Keratinocyte (primary cell): Measurements from ENCODE around the gene OGDHL. TPM values are rescaled to one million over a fixed set of nuclear protein-coding genes. Genes with fewer than 3 reads are reported as not detected.
"Not testable (repeated sequence)": the region's sequence is repeated elsewhere in the genome, so short reads cannot be mapped to it uniquely, and the experiment has no call there.

Experiments used
- DNase-seq: peaks from one replicate; pipeline ENCODE4 v3.0.0-alpha.2; 2011; ENCODE audit warnings: low read depth, missing footprints, low spot score
- FAIRE-seq: peaks from 2 replicates; lab custom pipeline; 2011; peaks lifted over from hg19 to GRCh38; lab: Jason Lieb, UNC
- H2AFZ ChIP-seq: 2 replicates; pipeline ENCODE4 v1.6.0; 2012; ENCODE audit warnings: low read length, control low read depth, inconsistent platforms; ENCODE audit not compliant: control insufficient read depth
- H3K27ac ChIP-seq: 2 replicates; pipeline ENCODE4 v1.5.1; 2011; ENCODE audit warnings: low read length; ENCODE audit not compliant: control insufficient read depth, insufficient read depth
- H3K27me3 ChIP-seq: 3 replicates; pipeline ENCODE4 v1.6.0; 2011; ENCODE audit warnings: low read length; ENCODE audit not compliant: control insufficient read depth, insufficient read depth; ENCODE audit errors: extremely low read depth
- H3K36me3 ChIP-seq, 2 experiments: 2 replicates in 1 of 2; 3 replicates in 1 of 2; pipeline ENCODE4 v1.5.1; 2011; ENCODE audit warnings: low read length in 2 of 2, mild to moderate bottlenecking in 1 of 2; ENCODE audit not compliant: control insufficient read depth in 2 of 2, insufficient read depth in 2 of 2; ENCODE audit errors: extremely low read depth in 1 of 2
- H3K4me1 ChIP-seq: 3 replicates; pipeline ENCODE4 v1.5.1; 2011; ENCODE audit warnings: low read length; ENCODE audit not compliant: control insufficient read depth, insufficient read depth; ENCODE audit errors: extremely low read depth
- H3K4me2 ChIP-seq: 3 replicates; pipeline ENCODE4 v1.6.0; 2011; ENCODE audit warnings: low read depth, low read length; ENCODE audit not compliant: control insufficient read depth, insufficient read depth; ENCODE audit errors: extremely low read depth
- H3K4me3 ChIP-seq, 3 experiments: fragments of 200-600 bp in 1 of 3; sonication (generic) in 1 of 3; 2 replicates in 2 of 3; 3 replicates in 1 of 3; pipeline ENCODE4 v1.5.1; 2011 to 2016; ENCODE audit warnings: low read length in 3 of 3, mild to moderate bottlenecking in 3 of 3, control low read depth in 2 of 3, inconsistent platforms in 1 of 3, low read depth in 1 of 3, mixed read lengths in 1 of 3, mixed run types in 1 of 3, moderate library complexity in 1 of 3; ENCODE audit not compliant: control insufficient read depth in 2 of 3, insufficient read depth in 2 of 3; ENCODE audit errors: extremely low read depth in 1 of 3
- H3K79me2 ChIP-seq: 2 replicates; pipeline ENCODE4 v1.6.0; 2012; ENCODE audit warnings: low read length; ENCODE audit not compliant: control insufficient read depth, insufficient read depth
- H3K9ac ChIP-seq: 3 replicates; pipeline ENCODE4 v1.6.0; 2011; ENCODE audit warnings: low read length; ENCODE audit not compliant: control insufficient read depth, insufficient read depth; ENCODE audit errors: extremely low read depth
- H3K9me1 ChIP-seq: 3 replicates; pipeline ENCODE4 v1.6.0; 2011; ENCODE audit warnings: low read length; ENCODE audit not compliant: control insufficient read depth, insufficient read depth; ENCODE audit errors: extremely low read depth
- H3K9me3 ChIP-seq: 2 replicates; pipeline ENCODE4 v1.5.1; 2012; ENCODE audit warnings: low read depth, low read length; ENCODE audit not compliant: control insufficient read depth
- H4K20me1 ChIP-seq: 3 replicates; pipeline ENCODE4 v1.6.0; 2011; ENCODE audit warnings: low read length; ENCODE audit not compliant: control insufficient read depth, insufficient read depth; ENCODE audit errors: extremely low read depth
- CTCF ChIP-seq, 3 experiments: IDR thresholded peaks in 1 of 3; conservative IDR thresholded peaks in 1 of 3; optimal IDR thresholded peaks in 1 of 3; 2 replicates in 2 of 3; 3 replicates in 1 of 3; pipeline versions ENCODE3 to v1.5.1; 2011; ENCODE audit warnings: low read length in 3 of 3, mild to moderate bottlenecking in 3 of 3, moderate library complexity in 2 of 3, control low read depth in 1 of 3, inconsistent platforms in 1 of 3; ENCODE audit not compliant: insufficient read depth in 2 of 3; ENCODE audit errors: extremely low read depth in 1 of 3
- EZH2 ChIP-seq: IDR thresholded peaks from one replicate; pipeline ENCODE4 v1.6.1; 2012; ENCODE audit warnings: inconsistent platforms, mild to moderate bottlenecking, low read length, moderate library complexity
- dilution Hi-C: fragments of 300-500 bp; cut with MboI; formaldehyde crosslinking; loops from one replicate; pipeline ENCODE4 v1.7.0; 2020; ENCODE audit warnings: low sequenced_read_pairs; ENCODE audit not compliant: extremely low pct_ligation_motif_present
- polyA plus RNA-seq, 5 experiments: library from polyadenylated mRNA; depleted of rRNA in 3 of 5; stranded (reverse) in 3 of 5; stranded (forward) in 1 of 5; unstranded in 1 of 5; fragments of >200 nt; gene quantifications; 1 replicate in 1 of 5; 2 replicates in 3 of 5; 3 replicates in 1 of 5; pipeline versions ENCODE4 v1.2.1 to v1.2.3, GENCODE V29; 2011 to 2012; ENCODE audit warnings: missing spikeins in 2 of 5, low read depth in 1 of 5, low replicate concordance in 1 of 5

Gene OGDHL
- polyA plus RNA-seq, 1 donor (not counting 4 experiments of a cell fraction or from before 2014, with no cell fraction given), result 0.09 TPM

- no peak overlapping the region for H3K27ac ChIP-seq
- no peaks in the 10 kb centered on the region for H3K79me2 ChIP-seq
- H3K9me3 ChIP-seq, result no peaks in the 10 kb centered on the region
- H3K4me1 ChIP-seq, result no peaks in the 10 kb centered on the region
- TF ChIP-seq CTCF (optimal IDR thresholded peaks at IDR 0.05 in 1 of 3, IDR thresholded peaks at IDR 0.05 in 1 of 3, conservative IDR thresholded peaks at IDR 0.05 in 1 of 3; ENCODE audit: extremely low read depth in 1 of 3, insufficient read depth in 2 of 3, low read length in 3 of 3), result no peak
- TF ChIP-seq EZH2, result no peak
- H3K9me1 ChIP-seq, result no peaks in the 10 kb centered on the region
- H3K4me2 ChIP-seq, result no peak overlapping the region
- H4K20me1 ChIP-seq, result no peaks in the 10 kb centered on the region
- no peak overlapping the region for H3K4me3 ChIP-seq
- no peaks in the 10 kb centered on the region for H3K27me3 ChIP-seq
- no peak overlapping the region for H3K9ac ChIP-seq
- no peaks in the 10 kb centered on the region for H3K36me3 ChIP-seq
- dilution Hi-C loops, result no loop called here
- H2AFZ ChIP-seq, result no peak overlapping the region
- FAIRE-seq (no peak), DNase-seq (no peak)
Measured at GRCh38 chr10:49726593-49726992, 35.5 kb downstream of the OGDHL start.

- H3K9ac ChIP-seq, H3K9me1 ChIP-seq, H3K4me2 ChIP-seq, H3K4me3 ChIP-seq, H3K79me2 ChIP-seq, H3K36me3 ChIP-seq, H3K9me3 ChIP-seq, FAIRE-seq, H3K4me1 ChIP-seq, DNase-seq, dilution Hi-C loops, H2AFZ ChIP-seq, H3K27ac ChIP-seq, H4K20me1 ChIP-seq: not testable (repeated sequence)
- H3K27me3 ChIP-seq, result peaks cover 16% of the 10 kb centered on the region
Measured at GRCh38 chr10:49715157-49715556, 47.0 kb downstream of the OGDHL start.

GRCh38 chr10:49713266-49713665 is 48.9 kb downstream of the OGDHL start:
- FAIRE-seq (no peak), DNase-seq (no peak)
- dilution Hi-C loops, result no loop called here
- Histone ChIP-seq H3K36me3 (no peaks in the 10 kb centered on the region), H3K4me1 (no peaks in the 10 kb centered on the region), H3K4me2 (no peak overlapping the region), H2AFZ (no peak overlapping the region), H3K27me3 (peaks cover 24% of the 10 kb centered on the region), H4K20me1 (no peaks in the 10 kb centered on the region), H3K9me3 (no peaks in the 10 kb centered on the region), H3K79me2 (no peaks in the 10 kb centered on the region), H3K27ac (no peak overlapping the region), H3K9me1 (no peaks in the 10 kb centered on the region), H3K9ac (no peak overlapping the region), H3K4me3 (no peak overlapping the region)
- TF ChIP-seq CTCF (optimal IDR thresholded peaks at IDR 0.05 in 1 of 3, IDR thresholded peaks at IDR 0.05 in 1 of 3, conservative IDR thresholded peaks at IDR 0.05 in 1 of 3; ENCODE audit: extremely low read depth in 1 of 3, insufficient read depth in 2 of 3, low read length in 3 of 3) (no peak), EZH2 (no peak)
